SK-N-MC (cell line): ENCODE measurements around the gene ABHD15.

ENCODE experiments used
- DNase-seq: peaks from one replicate; pipeline ENCODE4 v3.0.0-alpha.2; 2011; ENCODE audit warnings: low read depth, low spot score
- H3K27ac ChIP-seq: fragments of 200-600 bp; sonication (generic); 2 replicates; pipeline ENCODE4 v1.5.1; 2016; ENCODE audit warnings: mixed run types
- H3K36me3 ChIP-seq: fragments of 200-600 bp; sonication (generic); 2 replicates; pipeline ENCODE4 v1.6.1; 2017; ENCODE audit warnings: antibody characterized with exemption, low read length, mixed read lengths; ENCODE audit not compliant: insufficient read depth
- H3K4me3 ChIP-seq: fragments of 200-600 bp; sonication (generic); 2 replicates; pipeline ENCODE4 v1.5.1; 2016
- H3K9ac ChIP-seq: fragments of 200-600 bp; sonication (generic); 2 replicates; pipeline ENCODE4 v1.8.0; 2017; ENCODE audit warnings: mixed run types, mixed read lengths; ENCODE audit not compliant: insufficient read length
- H3K9me3 ChIP-seq: fragments of 200-600 bp; sonication (generic); 2 replicates; pipeline ENCODE4 v1.6.1; 2017; ENCODE audit warnings: low read depth, mild to moderate bottlenecking, antibody characterized with exemption, low read length, moderate library complexity, mixed read lengths
- EZH2 ChIP-seq: fragments of 200-600 bp; sonication (generic); IDR thresholded peaks from one replicate; pipeline ENCODE4 v1.6.1; 2017; ENCODE audit warnings: antibody characterized with exemption
- FOXP2 ChIP-seq: optimal IDR thresholded peaks from 2 replicates; pipeline ENCODE3; 2011; ENCODE audit warnings: mild to moderate bottlenecking, moderate library complexity; ENCODE audit not compliant: insufficient read depth; ENCODE audit errors: extremely low read length, control extremely low read depth
- POLR2AphosphoS5 ChIP-seq: IDR thresholded peaks from 2 replicates; pipeline ENCODE4 v1.6.1; 2012; ENCODE audit warnings: mild to moderate bottlenecking, low read depth, low read length, borderline replicate concordance

Gene ABHD15

GRCh38 chr17:29578626-29579485 lies 12.0 kb upstream of the ABHD15 start:
- Histone ChIP-seq H3K9me3 (no peaks in the 10 kb centered on the region), H3K36me3 (peaks cover 10% of the 10 kb centered on the region; the same call in 1 of the 2 replicates), H3K4me3 (no peak overlapping the region), H3K9ac (no peak overlapping the region), H3K27ac (no peak overlapping the region)
- no peak for TF ChIP-seq FOXP2
- TF ChIP-seq POLR2AphosphoS5, result no peak
- no peak for TF ChIP-seq EZH2
- no peak for DNase-seq

- no peaks in the 10 kb centered on the region for H3K9me3 ChIP-seq
- TF ChIP-seq POLR2AphosphoS5, result no peak
- TF ChIP-seq FOXP2, result no peak
- TF ChIP-seq EZH2, result no peak
- no peak overlapping the region for H3K9ac ChIP-seq
- no peak overlapping the region for H3K4me3 ChIP-seq
- no peak overlapping the region for H3K27ac ChIP-seq
- DNase-seq, result no peak
- peaks cover 10% of the 10 kb centered on the region; the same call in 1 of the 2 replicates for H3K36me3 ChIP-seq
Observed at GRCh38 chr17:29577385-29578211, 10.8 kb upstream of the ABHD15 start.

DNA sequence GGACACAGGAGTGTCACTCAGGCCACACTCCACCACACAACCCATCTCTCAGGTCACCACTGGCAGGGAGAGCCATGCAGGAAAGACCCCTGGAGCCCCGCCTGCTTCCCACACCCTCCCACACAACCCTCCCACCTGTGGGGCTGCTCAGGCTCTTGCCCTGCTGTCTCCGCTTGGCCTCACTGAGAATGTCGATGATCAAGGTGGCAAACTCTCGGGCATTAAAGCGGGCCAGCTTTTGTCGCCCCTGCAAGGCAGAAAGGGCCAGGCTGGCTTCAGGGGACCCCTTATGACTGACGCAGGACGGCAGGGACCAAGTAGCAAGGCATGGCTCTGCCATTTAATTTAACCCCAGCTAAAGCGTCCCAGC lies 10.1 kb upstream of the ABHD15 start:
- Histone ChIP-seq H3K9me3 (no peaks in the 10 kb centered on the region), H3K27ac (no peak overlapping the region), H3K4me3 (no peak overlapping the region), H3K9ac (no peak overlapping the region), H3K36me3 (peaks cover 8% of the 10 kb centered on the region; the same call in 1 of the 2 replicates)
- DNase-seq, result no peak
- TF ChIP-seq POLR2AphosphoS5 (no peak), EZH2 (no peak), FOXP2 (no peak)

GRCh38 chr17:29576214-29577000 lies 9.6 kb upstream of the ABHD15 start:
- H3K36me3 ChIP-seq, result peaks cover 7% of the 10 kb centered on the region; the same call in 1 of the 2 replicates

DNA sequence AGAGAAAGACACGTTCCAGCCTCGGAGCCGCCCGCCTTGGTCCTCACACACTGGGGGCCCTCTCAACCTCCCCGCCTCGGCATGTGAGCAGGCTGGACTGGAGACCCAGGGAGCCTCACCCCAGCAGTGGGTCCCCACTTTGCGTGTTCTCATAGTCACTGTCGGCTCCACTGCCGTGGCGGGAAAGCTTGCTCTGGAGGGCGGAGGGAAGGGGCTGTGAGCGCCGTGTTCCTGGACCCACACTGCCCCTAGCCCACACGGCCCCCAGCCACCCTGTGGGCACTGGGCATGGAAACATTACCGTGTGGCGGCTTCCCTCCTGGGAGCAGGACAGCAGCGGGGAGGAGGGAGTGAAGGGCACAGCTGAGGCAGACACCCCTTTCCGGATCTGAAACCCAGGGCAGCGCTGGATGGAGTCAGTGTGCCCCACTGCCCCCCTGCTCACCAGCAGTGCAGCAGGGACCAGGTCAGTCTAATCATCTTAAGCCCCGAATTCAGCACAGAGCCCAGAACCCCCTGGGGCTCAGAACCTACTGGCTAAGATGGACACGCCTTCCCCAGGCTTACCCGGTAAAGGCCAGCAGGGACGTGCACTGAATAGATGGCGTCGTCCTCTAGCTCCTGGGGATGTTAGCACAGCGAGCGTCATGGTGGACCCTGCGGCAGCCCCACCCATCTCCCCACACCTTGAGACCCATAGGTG lies 8.8 kb upstream of the ABHD15 start:
- Histone ChIP-seq H3K9ac (no peak overlapping the region), H3K36me3 (peaks cover 7% of the 10 kb centered on the region; the same call in 1 of the 2 replicates), H3K4me3 (no peak overlapping the region), H3K9me3 (no peaks in the 10 kb centered on the region), H3K27ac (no peak overlapping the region)
- no peak for TF ChIP-seq POLR2AphosphoS5
- DNase-seq, result no peak

More at GRCh38 chr17:29576214-29577000, 9.6 kb upstream of the ABHD15 start:
- no peak overlapping the region for H3K27ac ChIP-seq
- DNase-seq, result no peak
- no peak overlapping the region for H3K4me3 ChIP-seq
- TF ChIP-seq POLR2AphosphoS5 (no peak), EZH2 (no peak), FOXP2 (no peak)
- no peaks in the 10 kb centered on the region for H3K9me3 ChIP-seq
- no peak overlapping the region for H3K9ac ChIP-seq

DNA sequence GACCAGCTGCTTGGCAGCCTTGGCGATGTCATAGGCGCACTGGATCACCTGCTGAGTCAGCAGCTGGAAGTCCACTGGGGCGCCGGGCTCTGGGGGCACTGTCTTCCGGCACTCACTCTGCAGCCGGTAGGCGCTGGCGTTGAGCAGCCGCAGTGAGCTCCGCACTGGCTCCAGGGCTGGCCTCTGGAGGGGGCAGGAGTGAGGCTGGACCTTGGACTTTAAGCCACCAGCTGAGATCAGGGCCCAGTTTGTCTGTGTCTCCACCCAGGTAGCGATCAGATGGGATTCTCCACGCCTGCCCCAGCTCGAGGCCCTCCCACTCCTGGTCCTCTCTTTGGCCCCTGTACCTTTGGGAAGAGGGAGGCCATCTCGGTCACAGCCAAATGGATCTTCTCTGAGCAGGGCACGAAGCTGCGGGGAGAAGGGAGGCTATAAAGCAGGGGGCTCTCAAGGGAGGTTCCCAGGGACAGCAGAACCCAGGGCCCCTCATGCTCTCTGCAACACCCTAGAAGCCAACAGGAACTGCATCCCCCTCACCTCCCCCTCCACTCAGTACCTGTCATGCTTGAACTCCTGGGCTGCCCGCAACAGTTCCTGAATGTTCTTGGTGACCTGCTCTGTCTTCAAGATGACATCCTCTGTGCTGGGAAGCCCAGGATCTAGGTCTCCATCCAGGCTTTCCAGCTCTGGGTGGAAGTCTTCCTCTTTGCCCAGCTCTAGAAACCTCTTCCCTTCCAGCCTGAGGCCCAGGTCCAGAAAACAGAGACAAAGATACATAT lies 8.1 kb upstream of the ABHD15 start:
- H3K4me3 ChIP-seq, result no peak overlapping the region
- H3K9ac ChIP-seq, result no peak overlapping the region
- TF ChIP-seq POLR2AphosphoS5, result no peak
- TF ChIP-seq EZH2, result no peak
- no peak overlapping the region for H3K27ac ChIP-seq
- H3K36me3 ChIP-seq, result peaks cover 7% of the 10 kb centered on the region; the same call in 1 of the 2 replicates
- no peaks in the 10 kb centered on the region for H3K9me3 ChIP-seq
- no peak for DNase-seq

GRCh38 chr17:29573871-29574731 lies 7.3 kb upstream of the ABHD15 start:
- Histone ChIP-seq H3K4me3 (no peak overlapping the region), H3K36me3 (peaks cover 7% of the 10 kb centered on the region; the same call in 1 of the 2 replicates), H3K9ac (no peak overlapping the region), H3K27ac (no peak overlapping the region), H3K9me3 (no peaks in the 10 kb centered on the region)
- TF ChIP-seq POLR2AphosphoS5 (no peak), EZH2 (no peak), FOXP2 (no peak)
- DNase-seq, result no peak
